OCI-LY1 (cell line): Measurements from ENCODE around the gene MYLK4.

Experiments
- EZH2 ChIP-seq: fragments of 200-600 bp; sonication (generic), shearing (Covaris generic); IDR thresholded peaks from 2 replicates; pipeline ENCODE4 v1.8.0; 2017; ENCODE audit warnings: borderline replicate concordance, mixed run types, mild to moderate bottlenecking, antibody characterized with exemption, low read length, moderate library complexity, mixed read lengths
- TF ChIP-seq, protein P1 (sequence below): fragments of 200-600 bp; sonication (generic), shearing (Covaris generic); IDR thresholded peaks from 2 replicates; pipeline ENCODE4 v1.5.1; 2017; ENCODE audit warnings: mild to moderate bottlenecking, antibody characterized with exemption, low read length, moderate library complexity, mixed read lengths

DNA sequence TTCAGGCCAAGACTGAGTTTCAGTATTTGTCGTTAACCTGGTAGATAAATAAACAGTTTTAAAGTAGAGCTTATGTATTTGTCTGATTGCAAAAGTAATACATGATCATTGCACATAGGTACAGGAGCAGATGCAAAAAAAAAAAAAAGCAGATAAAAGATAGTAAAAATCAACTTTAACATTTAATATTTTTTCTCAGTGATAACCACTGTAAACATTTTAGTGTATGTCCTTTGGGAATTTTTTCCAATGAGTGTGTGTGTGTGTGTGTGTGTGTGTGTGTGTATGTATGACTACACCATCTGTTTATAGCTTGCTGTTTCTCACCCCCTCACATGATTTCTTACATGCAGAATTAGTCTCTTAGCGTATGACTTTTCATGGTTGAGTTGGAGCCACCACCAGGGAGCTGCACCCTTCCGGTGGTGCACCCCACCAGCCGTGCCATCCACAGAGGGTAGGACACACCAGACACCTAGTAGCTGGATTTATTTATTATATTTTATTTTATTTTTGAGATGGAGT, 40.8 kb upstream of the MYLK4 start:
- TF ChIP-seq, protein P1, sequence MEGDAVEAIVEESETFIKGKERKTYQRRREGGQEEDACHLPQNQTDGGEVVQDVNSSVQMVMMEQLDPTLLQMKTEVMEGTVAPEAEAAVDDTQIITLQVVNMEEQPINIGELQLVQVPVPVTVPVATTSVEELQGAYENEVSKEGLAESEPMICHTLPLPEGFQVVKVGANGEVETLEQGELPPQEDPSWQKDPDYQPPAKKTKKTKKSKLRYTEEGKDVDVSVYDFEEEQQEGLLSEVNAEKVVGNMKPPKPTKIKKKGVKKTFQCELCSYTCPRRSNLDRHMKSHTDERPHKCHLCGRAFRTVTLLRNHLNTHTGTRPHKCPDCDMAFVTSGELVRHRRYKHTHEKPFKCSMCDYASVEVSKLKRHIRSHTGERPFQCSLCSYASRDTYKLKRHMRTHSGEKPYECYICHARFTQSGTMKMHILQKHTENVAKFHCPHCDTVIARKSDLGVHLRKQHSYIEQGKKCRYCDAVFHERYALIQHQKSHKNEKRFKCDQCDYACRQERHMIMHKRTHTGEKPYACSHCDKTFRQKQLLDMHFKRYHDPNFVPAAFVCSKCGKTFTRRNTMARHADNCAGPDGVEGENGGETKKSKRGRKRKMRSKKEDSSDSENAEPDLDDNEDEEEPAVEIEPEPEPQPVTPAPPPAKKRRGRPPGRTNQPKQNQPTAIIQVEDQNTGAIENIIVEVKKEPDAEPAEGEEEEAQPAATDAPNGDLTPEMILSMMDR = no peak
- no peak for TF ChIP-seq EZH2
